RCC 7860 (cell line): ENCODE results near the gene TREM1.
"Not testable (repeated sequence)": the region's sequence is repeated elsewhere in the genome, so short reads cannot be mapped to it uniquely, and the experiment has no call there.

Experiments used
- DNase-seq: peaks from one replicate; pipeline ENCODE4 v3.0.0-alpha.2; 2015; ENCODE audit warnings: low spot score
- FAIRE-seq: peaks from 2 replicates; lab custom pipeline; 2012; peaks lifted over from hg19 to GRCh38; lab: Jason Lieb, UNC

The TREM1 gene

DNA sequence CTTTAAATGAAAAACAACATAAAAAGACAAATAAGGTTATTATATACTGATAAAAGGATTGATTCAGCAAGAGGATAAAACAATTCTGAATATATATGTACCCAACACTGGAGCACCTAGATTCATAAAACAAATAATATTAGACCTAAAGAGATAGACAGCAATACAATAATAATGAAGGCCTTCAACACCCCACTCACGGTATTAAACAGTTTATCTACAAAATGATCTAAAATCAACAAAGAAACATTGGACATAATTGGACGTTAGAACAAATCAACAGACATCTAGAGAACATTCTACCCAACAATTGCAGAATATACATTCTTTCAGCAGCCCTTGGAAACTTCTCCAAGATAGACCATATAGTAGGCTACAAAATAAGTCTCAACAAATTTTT, 24.1 kb downstream of the TREM1 start:
- no peak for FAIRE-seq
- DNase-seq: no peak

DNA sequence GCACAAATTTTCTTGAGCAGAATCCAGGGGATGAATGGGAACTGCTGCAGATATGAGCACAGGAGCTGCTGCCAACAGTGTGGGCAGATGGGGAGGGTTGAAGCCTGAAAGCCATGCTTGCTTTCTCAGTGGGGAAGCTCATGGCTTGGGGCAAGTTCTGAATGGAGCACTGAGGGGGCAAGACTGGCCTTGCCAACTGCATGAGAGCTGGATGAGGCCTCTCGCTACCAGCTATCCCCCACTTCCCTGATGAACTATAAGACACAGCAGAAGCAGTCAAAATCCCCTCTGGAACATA, 28.3 kb downstream of the TREM1 start:
- no peak for FAIRE-seq
- DNase-seq: no peak

DNA sequence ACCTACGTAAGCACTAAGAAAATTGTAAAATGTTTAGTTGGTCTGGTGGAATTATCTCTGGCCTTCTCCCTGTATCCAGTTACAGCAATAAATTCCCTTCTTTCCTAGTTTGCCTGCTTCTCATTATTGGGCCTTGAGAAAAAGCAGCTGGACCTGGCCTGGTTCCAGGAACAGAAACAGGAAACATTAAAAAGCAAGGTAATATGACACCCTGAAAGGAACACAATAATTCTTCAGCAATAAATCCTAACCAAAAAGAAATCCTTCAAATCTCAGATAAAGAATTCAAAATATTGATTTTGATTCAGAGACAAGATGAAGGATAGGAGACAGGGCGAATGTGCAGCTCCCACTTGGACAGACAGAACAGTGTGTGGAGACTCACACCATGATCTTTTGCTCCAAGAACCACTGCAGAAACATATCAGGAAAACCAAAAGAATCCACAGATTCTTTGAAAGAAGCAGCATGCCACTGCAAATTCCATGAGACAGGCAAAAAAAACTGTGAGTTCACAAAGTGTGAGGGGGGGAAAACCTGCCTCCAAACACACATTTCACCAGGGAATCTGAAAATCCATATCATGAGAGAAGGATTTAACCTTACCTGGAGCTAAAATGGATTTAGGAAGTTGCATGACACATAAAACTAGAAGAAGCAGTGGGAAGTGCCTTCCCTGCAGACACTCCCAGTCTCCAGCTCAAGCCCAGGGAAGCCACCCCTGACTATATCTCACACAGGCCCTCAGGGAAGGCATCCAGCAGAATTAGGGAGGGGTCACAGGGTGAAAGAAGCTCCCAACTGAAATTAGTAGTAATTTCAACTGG, 28.9 kb downstream of the TREM1 start:
- DNase-seq (no peak), FAIRE-seq (no peak)

DNA sequence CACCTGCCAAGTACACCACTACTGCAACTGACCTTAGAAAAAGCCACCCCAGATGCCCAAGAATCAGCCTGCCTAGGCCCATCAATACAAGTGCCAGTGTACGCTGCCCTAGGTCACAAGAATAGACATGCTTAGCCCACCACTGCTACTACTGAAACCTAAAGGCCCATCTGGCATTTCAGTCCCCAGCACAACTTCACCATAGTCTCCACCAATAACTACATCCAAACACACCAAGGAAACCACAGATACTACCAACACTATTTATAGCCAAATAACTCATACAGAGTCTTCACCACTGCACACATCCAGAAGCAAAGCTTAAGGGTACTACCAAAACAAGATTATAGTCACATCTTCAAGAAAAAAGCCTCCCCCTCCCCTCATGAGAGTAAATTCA, 30.1 kb downstream of the TREM1 start:
- DNase-seq: no peak
- FAIRE-seq: no peak

DNA sequence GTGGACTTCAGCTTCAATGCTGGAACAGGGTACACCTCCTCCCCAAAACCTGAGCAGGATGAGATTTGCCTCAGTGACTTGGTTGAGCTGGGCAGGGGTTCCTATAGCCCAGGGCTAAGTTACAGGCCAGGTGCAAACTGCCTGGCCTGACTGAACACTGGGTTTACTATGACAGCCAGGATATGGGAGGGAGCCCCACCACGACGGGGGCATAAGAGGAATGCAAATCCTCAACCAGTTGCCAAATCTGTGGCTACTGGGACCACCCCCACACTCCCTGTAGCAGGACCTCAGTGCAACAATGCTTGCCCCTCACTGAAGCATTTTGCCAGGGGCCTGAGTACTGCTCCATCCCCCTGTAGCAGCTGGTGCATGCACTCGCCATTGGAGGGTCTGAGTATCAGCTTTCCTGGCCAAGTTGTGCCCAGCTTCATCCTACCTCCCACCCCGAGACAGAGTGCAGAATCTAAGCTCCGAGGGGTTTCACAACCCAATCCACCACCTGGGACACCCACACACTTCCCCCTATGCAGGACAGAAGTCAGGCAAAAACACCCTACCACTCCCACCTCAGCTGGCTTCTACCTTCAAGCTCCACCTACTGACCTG, 30.7 kb downstream of the TREM1 start:
- DNase-seq: no peak
- FAIRE-seq: no peak

DNA sequence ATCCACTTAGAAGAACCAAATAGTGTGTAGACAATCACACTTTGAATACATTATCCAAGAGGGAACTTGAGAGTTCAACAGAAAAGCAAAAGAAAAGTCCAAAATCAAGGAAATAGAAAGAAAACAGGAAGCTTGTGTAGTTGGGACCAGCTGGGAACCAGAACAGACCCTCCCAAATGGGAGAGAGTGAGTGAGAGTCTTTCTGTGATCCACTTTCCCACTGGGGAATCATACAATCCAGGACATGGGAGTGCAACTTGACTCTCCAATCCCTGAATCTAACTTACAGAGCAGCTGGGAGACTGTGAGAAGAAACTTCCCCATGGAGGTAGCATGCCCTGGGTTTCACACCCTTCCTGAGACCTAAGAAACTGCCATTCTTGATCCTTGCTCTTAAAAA, 31.4 kb downstream of the TREM1 start:
- FAIRE-seq: no peak
- DNase-seq: no peak

DNA sequence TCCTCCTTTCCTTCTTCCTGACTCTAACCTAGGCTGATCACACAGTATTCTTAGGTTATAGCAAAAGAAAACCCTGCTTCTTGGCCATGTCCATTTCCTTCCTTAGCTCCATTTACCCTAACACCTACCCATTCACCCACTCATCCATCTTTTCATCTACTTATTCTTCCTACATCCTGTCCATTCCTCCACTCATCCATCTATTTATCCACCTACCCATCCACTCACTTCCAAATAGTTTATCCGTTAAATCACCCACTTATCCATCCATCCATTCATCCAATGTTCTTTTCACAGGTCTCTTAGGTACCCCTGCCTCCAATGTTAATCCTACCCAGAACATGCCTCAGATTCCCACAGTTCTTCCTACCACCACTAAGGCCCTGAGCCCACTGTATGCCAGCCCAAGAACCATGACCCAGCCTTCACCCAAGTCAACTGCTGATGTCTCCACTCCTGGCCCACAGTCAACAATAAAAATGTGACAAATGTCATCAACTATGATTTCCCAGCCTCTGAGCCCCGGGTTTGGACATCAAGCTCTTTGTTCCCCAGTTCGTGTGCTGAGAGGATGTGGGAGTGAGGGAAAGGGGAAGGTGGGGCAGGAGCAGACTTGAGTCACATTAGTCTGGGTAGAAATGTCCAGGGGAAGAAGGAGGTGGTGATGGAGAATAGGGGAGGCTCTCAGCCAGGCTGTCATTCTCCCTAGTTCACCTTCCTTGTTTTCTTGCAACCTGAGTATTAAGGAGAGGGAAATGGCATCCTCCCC, 33.9 kb downstream of the TREM1 start:
- DNase-seq (no peak), FAIRE-seq (no peak)

DNA sequence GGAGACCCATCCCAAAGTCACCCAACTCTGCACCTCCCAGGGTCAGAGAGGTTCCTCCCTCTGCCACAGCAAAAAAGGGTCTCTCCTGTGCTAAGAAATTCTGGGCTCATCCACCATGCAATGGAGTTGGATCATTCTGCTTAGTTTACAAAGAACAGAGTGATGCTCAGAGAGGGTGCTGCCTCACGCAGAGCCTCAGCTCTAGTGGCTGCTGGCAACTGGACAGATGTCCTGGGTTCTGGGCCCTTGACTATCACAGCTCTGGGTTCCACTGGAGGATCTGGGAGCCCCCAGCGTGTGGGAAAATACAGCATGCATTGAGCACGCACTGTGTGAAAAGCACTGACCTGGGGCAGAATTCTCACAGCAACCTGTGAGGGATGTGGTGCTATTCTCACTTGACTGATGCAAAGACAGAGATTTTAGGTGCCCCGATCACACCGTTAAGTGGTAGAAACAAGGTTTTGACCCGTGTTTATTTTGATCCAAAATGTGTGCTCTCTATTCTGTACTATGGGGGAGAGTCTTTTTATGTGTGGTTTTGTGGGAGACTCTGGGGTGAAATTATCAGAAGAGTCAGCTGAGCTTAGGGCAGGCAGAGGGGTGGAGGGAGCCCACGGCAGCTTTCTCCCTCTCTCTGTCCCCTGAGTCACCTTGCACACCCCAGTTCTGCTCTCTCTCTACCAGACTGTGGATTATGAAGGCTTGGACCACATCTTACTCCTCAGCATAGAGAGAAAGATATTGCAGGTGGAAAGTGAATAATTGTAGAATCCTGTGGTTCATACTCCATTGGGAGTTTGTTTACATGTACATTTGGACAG, 38.4 kb downstream of the TREM1 start:
- FAIRE-seq: no peak
- no peak for DNase-seq

DNA sequence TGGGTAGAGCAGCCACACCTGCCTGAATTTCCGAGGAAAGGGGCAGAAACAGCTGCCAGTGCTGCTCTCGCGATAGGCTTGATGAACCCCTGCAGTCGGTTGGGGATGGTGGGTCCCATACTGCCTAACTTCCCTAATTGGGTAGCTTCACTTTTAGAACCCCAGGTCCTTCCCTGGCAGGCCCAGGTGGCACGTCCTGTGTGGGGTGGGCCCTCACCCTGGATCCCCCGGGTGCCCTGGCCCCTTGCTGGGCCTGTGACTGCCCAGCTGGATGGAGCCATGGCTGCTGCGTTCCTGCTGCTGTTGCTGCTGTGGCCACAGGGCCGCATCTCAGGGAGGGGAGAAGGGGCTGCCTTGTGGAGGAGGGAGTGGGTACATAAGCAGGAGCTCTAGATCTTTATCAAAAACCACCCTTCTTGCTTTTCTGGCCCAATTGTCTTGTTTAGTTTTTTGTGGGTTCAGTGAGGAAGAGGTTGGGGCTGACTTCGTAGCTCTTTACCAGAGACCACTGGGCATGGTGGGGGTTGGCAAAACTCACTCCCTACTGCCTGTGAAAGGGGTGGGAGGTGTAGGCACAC, 39.1 kb downstream of the TREM1 start:
- FAIRE-seq (no peak), DNase-seq (no peak)

DNA sequence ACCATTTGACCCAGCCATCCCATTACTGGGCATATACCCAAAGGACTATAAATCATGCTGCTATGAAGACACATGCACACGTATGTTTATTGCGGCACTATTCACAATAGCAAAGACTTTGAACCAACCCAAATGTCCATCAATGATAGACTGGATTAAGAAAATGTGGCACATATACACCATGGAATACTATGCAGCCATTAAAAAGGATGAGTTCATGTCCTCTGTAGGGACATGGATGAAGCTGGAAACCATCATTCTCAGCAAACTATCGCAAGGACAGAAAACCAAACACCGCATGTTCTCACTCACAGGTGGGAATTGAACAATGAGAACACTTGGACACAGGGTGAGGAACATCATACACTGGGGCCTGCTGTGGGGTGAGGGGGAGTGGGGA, 40.0 kb downstream of the TREM1 start:
- DNase-seq, FAIRE-seq: not testable (repeated sequence)

DNA sequence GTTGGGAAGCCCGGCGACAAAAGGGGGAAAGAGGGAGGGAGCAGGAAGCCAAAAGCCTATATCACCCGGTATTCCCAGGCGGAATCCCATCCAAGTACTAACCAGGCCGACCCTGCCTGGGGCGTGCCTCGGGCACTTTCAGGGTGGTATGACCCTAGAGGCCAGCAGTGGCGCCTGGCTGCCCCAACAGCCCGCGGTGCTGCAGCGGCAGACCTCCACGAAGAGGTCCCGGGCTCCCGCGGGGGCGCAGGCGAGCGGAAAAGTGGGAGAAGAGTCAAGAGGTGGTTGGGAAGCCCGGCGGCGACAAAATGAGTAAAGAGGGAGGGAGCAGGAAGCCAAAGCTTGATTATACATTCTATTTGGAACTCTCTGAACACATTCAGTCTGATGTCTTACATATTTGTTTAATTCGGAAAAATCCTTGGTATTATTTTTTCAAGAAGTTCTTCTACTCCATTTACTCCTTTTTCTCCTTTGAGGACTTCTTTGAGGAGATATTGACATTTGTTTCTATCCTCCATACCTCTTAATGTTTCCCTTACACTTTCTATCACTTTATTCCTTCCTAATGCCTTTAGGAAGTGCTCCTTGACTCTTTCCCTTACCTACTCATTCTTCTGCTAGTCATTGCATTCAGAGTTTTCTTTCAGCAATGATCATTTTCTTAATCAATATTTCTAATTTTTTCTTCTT, 46.9 kb downstream of the TREM1 start:
- DNase-seq (no peak), FAIRE-seq (no peak)

DNA sequence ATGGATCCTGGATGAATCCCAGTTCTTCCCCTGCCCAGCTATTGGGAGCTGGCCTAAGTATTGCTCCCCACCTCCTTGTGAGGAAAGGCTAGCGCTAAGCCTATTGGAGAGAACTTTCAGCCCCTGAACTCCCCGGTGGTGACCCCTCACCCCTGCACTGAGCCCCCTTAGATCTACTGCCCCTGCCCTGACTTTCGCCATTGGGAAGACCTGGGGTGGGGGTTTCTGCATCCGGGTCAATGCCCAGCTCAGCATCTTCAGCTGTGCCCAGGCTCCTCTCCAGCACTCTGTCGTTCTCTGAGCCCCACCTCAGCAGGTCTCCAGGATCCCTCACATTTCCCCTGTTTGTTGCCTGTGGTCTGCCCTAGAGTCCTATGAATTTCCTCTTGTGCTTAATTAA, 49.4 kb downstream of the TREM1 start:
- DNase-seq (no peak), FAIRE-seq (no peak)

DNA sequence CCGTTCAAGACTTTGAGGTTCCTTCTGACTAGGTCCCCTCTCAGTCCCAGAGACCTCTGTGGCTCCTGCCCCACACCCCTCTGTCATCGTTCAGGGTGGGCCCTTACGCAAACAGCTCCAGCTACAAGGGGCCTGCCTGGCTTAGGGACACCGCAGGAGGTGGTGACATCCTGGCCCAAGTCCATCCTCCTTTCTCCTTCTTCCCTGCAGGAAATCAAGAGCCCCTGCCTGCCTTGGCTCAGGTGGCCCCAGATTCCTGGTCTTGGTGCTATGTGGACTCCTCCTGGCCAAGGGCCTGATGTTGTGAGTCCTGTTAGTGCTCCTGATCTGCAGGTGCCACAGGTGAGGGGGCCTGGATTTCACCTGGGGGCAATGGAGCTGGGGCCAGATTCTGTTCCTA, 50.2 kb downstream of the TREM1 start:
- DNase-seq: no peak
- no peak for FAIRE-seq

DNA sequence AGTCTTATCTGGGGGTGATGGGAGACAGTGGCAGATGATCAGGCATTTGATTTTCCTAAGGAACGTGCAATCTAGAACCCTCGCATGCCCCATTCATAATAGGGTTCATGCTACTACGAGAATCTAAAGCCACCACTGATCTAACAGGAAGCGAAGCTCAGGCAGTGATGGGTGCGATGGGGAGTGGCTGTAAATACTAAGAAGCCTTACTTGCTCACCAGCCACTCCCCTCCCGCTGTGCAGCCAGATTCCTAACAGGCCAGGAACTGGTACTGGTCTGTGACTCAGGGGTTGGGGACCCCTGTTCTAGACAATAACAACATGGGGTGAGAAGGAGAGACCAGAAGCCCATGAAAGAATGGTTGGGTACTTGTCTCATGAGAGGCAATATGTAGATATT, 53.8 kb downstream of the TREM1 start:
- DNase-seq (no peak), FAIRE-seq (no peak)

DNA sequence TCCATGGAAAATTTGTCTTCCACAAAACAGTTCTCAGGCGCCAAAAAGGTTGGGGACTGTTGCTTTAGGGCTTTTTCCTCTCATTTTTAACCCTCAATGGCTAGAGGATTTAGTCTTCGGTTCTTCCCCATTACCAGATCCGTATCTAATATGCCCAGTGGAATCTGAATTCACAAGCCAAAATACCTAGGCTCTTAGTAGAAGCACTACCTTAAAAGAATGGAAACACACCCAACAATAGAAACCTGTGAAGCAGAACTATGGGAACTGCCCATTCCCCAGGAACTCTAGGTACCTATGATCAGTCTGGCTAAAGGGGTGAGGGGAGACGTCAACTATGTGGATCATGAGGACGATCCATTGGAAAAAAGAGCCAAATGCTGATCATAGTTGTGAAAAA, 55.2 kb downstream of the TREM1 start:
- DNase-seq (no peak), FAIRE-seq (no peak)

DNA sequence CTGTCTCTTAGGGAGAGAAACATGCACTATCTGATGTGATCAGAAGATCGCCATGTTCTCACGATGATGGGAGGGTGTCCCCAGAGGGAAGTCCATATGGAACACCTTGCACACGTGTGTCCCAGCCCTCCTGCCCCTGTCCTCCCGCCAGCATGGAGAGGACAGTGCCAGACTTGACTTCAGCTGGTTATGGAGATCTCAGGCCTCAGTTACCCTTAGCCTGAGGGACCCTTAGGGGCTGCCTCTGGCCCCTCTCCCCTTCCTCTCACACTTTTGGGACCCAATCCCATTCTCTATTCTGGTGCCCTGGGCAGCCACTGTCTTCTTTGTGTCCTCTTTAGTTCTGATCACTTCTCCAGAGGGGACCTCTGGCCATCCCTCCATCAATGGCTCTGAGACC, 56.8 kb downstream of the TREM1 start:
- no peak for DNase-seq
- no peak for FAIRE-seq

DNA sequence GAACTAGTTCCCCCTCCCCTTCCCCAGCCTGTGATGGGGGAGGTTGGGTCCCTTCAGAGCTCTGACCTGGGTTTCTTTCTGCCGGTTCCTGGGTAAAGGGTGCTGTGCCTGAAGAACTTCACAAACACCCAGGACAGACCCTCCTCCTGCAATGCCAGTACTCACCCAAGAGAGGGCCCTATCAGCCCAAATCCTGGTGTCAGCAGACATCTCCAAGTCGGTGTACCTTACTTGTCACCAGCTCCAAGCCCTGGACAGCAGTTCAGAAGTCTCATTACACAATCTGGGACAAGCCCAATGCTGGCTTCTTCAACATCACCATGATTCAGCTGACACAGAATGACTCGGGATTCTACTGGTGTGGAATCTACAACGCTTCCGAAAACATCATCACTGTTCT, 57.9 kb downstream of the TREM1 start:
- no peak for DNase-seq
- no peak for FAIRE-seq

DNA sequence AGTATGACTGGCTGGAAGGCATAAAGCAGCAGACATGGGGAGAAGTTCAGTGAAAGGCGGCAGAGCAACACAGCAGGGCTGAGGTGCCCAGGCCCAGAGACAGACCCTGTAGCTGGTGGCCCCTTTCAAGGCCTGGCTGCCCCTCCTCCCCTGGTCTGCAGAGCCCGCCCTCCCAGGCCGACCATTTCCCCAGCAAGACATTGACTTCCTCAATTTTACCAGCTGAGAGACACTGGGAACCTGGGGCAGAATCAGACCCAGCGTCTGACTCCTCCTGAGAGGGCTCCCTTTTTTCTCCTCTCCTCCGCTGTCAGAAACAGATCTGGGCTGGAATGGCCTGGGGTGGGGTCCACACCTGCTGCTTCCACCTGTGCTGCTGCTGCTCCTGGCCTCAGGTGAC, 58.4 kb downstream of the TREM1 start, which contains the start of gene TREML4:
TSS of gene TREML4 (plus strand) at position 254 of the 400 bp plus-strand sequence. CDS start at position 333, 79 bp downstream.
- FAIRE-seq: no peak

DNA sequence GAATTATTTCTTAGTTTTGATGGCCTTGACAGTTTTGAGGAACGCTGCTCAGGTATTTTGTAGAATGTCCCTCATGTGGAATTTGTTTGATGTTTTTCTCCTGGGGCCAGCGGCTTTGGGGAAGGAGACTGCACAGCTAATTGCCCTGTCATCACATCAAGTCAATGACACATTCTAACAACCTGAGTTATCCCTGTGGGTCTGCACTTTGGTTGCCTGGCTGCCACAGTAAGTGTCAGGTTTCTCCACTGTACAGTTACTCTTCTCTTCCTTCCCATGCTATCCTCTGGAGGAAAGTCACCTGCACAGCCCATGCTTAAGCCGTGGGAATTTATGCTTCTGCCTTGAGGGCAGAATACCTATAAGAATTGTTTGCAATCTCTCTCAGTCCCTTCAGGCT, 59.7 kb downstream of the TREM1 start:
- no peak for FAIRE-seq
- no peak for DNase-seq

More for the DNA sequence above, 58.4 kb downstream of the TREM1 start, which contains the start of gene TREML4:
- no peak for DNase-seq

DNA sequence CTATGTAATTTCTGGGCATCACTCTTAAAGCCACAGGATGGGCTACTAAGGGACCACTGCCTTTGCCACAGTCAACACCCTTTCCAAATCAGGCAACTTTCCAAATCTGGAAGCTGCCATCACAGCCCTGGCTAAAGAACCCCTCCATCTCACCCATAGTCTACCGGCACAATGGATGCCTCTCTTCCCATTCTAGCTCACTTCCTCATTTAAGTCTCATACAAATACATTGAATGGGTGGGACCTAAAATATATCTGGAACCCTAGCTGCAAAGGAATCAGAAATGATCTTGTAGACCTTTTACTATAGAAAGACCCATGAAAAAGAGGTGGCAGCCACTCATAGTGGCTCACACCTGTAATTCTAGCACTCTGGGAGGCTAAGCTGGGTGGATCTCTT, 61.7 kb downstream of the TREM1 start:
- DNase-seq (no peak), FAIRE-seq (no peak)
